OCI-LY7 (cell line): Measurements from ENCODE around the gene ESR2. TPM values are rescaled to one million over a fixed set of nuclear protein-coding genes. Genes with fewer than 3 reads are reported as not detected.

ENCODE experiments used
- BruUV-seq: library from RNA; stranded (reverse); fragments of 400-500 nt; replicated peaks from 2 replicates; lab custom pipeline; 2021; lab: Mats Ljungman, UMichigan
- CTCF ChIA-PET: fragments of 300-600 bp; sonication (Branson Sonifier 250); formaldehyde crosslinking; loops from one replicate; lab custom pipeline; 2022; ENCODE audit warnings: antibody characterized with exemption; ENCODE audit not compliant: unreplicated experiment; lab: Charles Lee
- POLR2A ChIA-PET: fragments of 300-600 bp; sonication (Branson Sonifier 250); formaldehyde crosslinking; loops from one replicate; lab custom pipeline; 2022; ENCODE audit warnings: antibody characterized with exemption; lab: Charles Lee
- DNase-seq: peaks from one replicate; pipeline ENCODE4 v3.0.0-alpha.2; 2015; ENCODE audit warnings: low spot score
- H2AFZ ChIP-seq: fragments of 200-600 bp; sonication (generic), shearing (Covaris generic); 2 replicates; pipeline ENCODE4 v1.6.1; 2014; ENCODE audit warnings: mild to moderate bottlenecking, antibody characterized with exemption, low read length, moderate library complexity
- H3K27ac ChIP-seq: fragments of 200-600 bp; sonication (generic); 2 replicates; pipeline ENCODE4 v1.5.1; 2014; ENCODE audit warnings: mixed run types, low read depth, mild to moderate bottlenecking, moderate library complexity, low read length, inconsistent platforms; ENCODE audit not compliant: poor library complexity, severe bottlenecking
- H3K36me3 ChIP-seq: fragments of 200-600 bp; sonication (generic); 2 replicates; pipeline ENCODE4 v1.6.1; 2014; ENCODE audit warnings: mild to moderate bottlenecking, antibody characterized with exemption, low read length, moderate library complexity, mixed read lengths; ENCODE audit not compliant: insufficient read depth
- H3K4me1 ChIP-seq: fragments of 200-600 bp; sonication (generic); 2 replicates; pipeline ENCODE4 v1.5.1; 2014; ENCODE audit warnings: mild to moderate bottlenecking, low read length; ENCODE audit not compliant: insufficient read depth, poor library complexity, severe bottlenecking
- H3K4me2 ChIP-seq: fragments of 200-600 bp; sonication (generic); 2 replicates; pipeline ENCODE4 v1.6.1; 2014; ENCODE audit warnings: mild to moderate bottlenecking, low read length
- H3K4me3 ChIP-seq: fragments of 200-600 bp; sonication (generic); 2 replicates; pipeline ENCODE4 v1.5.1; 2014; ENCODE audit warnings: mild to moderate bottlenecking, low read depth, low read length; ENCODE audit not compliant: poor library complexity, severe bottlenecking
- H3K79me2 ChIP-seq: fragments of 200-600 bp; sonication (generic); 2 replicates; pipeline ENCODE4 v1.6.1; 2016; ENCODE audit warnings: low read depth, mild to moderate bottlenecking, low read length, moderate library complexity, mixed read lengths; ENCODE audit not compliant: insufficient read depth
- H3K9me2 ChIP-seq: fragments of 200-600 bp; sonication (generic); 2 replicates; pipeline ENCODE4 v1.6.1; 2016; ENCODE audit warnings: mild to moderate bottlenecking, low read length, mixed read lengths; ENCODE audit not compliant: insufficient read depth
- H3K9me3 ChIP-seq: fragments of 200-600 bp; sonication (generic); 2 replicates; pipeline ENCODE4 v1.6.1; 2014; ENCODE audit warnings: mild to moderate bottlenecking, mixed run types, low read length, mixed read lengths
- H4K20me1 ChIP-seq: fragments of 200-600 bp; sonication (generic); 2 replicates; pipeline ENCODE4 v1.6.1; 2014; ENCODE audit warnings: mild to moderate bottlenecking, antibody characterized with exemption, low read length, moderate library complexity, mixed read lengths; ENCODE audit not compliant: insufficient read depth
- CTCF ChIP-seq: fragments of 200-600 bp; sonication (generic); conservative IDR thresholded peaks from 2 replicates; pipeline ENCODE4 v1.5.1; 2014; ENCODE audit warnings: mild to moderate bottlenecking, antibody characterized with exemption, low read length, moderate library complexity, mixed read lengths
- EZH2phosphoT487 ChIP-seq: fragments of 200-600 bp; sonication (generic); IDR thresholded peaks from 2 replicates; pipeline ENCODE4 v1.6.1; 2018; ENCODE audit warnings: low read depth, borderline replicate concordance, mild to moderate bottlenecking, mixed run types, antibody characterized with exemption, low read length, moderate library complexity, mixed read lengths
- intact Hi-C: fragments of 100-400 bp; cut with micrococcal nuclease; formaldehyde crosslinking; loops from one replicate; pipeline ENCODE4 v1.10.0; 2022; ENCODE audit not compliant: unreplicated experiment
- total RNA-seq, 2 experiments: library from RNA; depleted of rRNA in 1 of 2; stranded (reverse); fragments of >200 nt in 1 of 2; shearing (Covaris generic) in 1 of 2; gene quantifications; 2 replicates each; pipeline ENCODE4 v1.2.3, GENCODE V29; 2014 to 2022

ESR2 gene
- total RNA-seq, 2 experiments from 2014 or later, result 13.4 to 37.7 TPM

- intact Hi-C loops, result no loop called here
- no peak overlapping the region for H3K4me3 ChIP-seq
- H2AFZ ChIP-seq, result no peak overlapping the region
- no peaks in the 10 kb centered on the region for H3K4me1 ChIP-seq
- no peak for DNase-seq
- no peak overlapping the region for H3K27ac ChIP-seq
- no peak overlapping the region for H3K4me2 ChIP-seq
- no peak for TF ChIP-seq CTCF
- TF ChIP-seq EZH2phosphoT487, result no peak
- H3K36me3 ChIP-seq, result peaks cover 70% of the 10 kb centered on the region
- BruUV-seq, result no TSS peak
- H3K9me3 ChIP-seq, result no peaks in the 10 kb centered on the region
- no peaks in the 10 kb centered on the region for H4K20me1 ChIP-seq
- no peaks in the 10 kb centered on the region for H3K79me2 ChIP-seq
- POLR2A ChIA-PET, result no interaction called here
- CTCF ChIA-PET, result interaction anchor here (0.6 kb wide), 1 partner anchor 36 kb away, joined by 3 read pairs; no protein-coding TSS in a partner anchor
- no peaks in the 10 kb centered on the region for H3K9me2 ChIP-seq
Measured at GRCh38 chr14:64061115-64061514, 233.1 kb downstream of the ESR2 start.

- intact Hi-C loops, result no loop called here
- H3K9me3 ChIP-seq, result no peaks in the 10 kb centered on the region
- H4K20me1 ChIP-seq, result no peaks in the 10 kb centered on the region
- peak; percentile 36 for DNase-seq
- H3K27ac ChIP-seq, result no peak overlapping the region
- no peaks in the 10 kb centered on the region for H3K4me1 ChIP-seq
- peaks cover 70% of the 10 kb centered on the region for H3K36me3 ChIP-seq
- H3K4me3 ChIP-seq, result no peak overlapping the region
- TF ChIP-seq EZH2phosphoT487, result no peak
- TF ChIP-seq CTCF, result peak; percentile 70
- H3K9me2 ChIP-seq, result no peaks in the 10 kb centered on the region
- BruUV-seq, result no TSS peak
- H3K4me2 ChIP-seq, result no peak overlapping the region
- CTCF ChIA-PET, result interaction anchor here (0.6 kb wide), 1 partner anchor 35 kb away, joined by 3 read pairs; no protein-coding TSS in a partner anchor
- POLR2A ChIA-PET, result no interaction called here
- no peak overlapping the region for H2AFZ ChIP-seq
- H3K79me2 ChIP-seq, result no peaks in the 10 kb centered on the region
Measured at GRCh38 chr14:64060648-64061096, 233.5 kb downstream of the ESR2 start.

- ChIA-PET POLR2A (interaction anchor here (0.5 kb wide), 1 partner anchor 1179 kb away, joined by 4 read pairs; no protein-coding TSS in a partner anchor), CTCF (no interaction called here)
- TF ChIP-seq EZH2phosphoT487 (no peak), CTCF (no peak)
- peaks cover 68% of the 10 kb centered on the region for H3K36me3 ChIP-seq
- H2AFZ ChIP-seq, result no peak overlapping the region
- no peak for DNase-seq
- intact Hi-C loops, result no loop called here
- H3K4me3 ChIP-seq, result no peak overlapping the region
- H4K20me1 ChIP-seq, result no peaks in the 10 kb centered on the region
- H3K9me2 ChIP-seq, result no peaks in the 10 kb centered on the region
- H3K9me3 ChIP-seq, result no peaks in the 10 kb centered on the region
- no peak overlapping the region for H3K4me2 ChIP-seq
- no peaks in the 10 kb centered on the region for H3K4me1 ChIP-seq
- no peaks in the 10 kb centered on the region for H3K79me2 ChIP-seq
- H3K27ac ChIP-seq, result no peak overlapping the region
- BruUV-seq, result no TSS peak
Measured at GRCh38 chr14:64060199-64060545, 234.0 kb downstream of the ESR2 start.
